K562 (cell line): ENCODE data around the gene NUP35. TPM values are rescaled to one million over a fixed set of nuclear protein-coding genes. Genes with fewer than 3 reads are reported as not detected.

Source experiments
- ATAC-seq: fragments of 200-7000 bp; cut with Tn5 transposase; 3 replicates; pipeline ENCODE4 v1.9.1; 2020; ENCODE audit warnings: moderate library complexity
- Bru-seq: library from RNA; stranded (reverse); fragments of 400-500 nt; gene quantifications from one replicate; lab custom pipeline; 2021; lab: Mats Ljungman, UMichigan
- BruChase-seq, 2 experiments: library from RNA; stranded (reverse); fragments of 400-500 nt; gene quantifications; one replicate each; lab custom pipeline; 2021; lab: Mats Ljungman, UMichigan
- BruUV-seq: library from RNA; stranded (reverse); fragments of 400-500 nt; replicated peaks from 2 replicates; lab custom pipeline; 2021; lab: Mats Ljungman, UMichigan
- CTCF ChIA-PET: fragments of 300-600 bp; formaldehyde crosslinking; extraction: SDS; loops from one replicate; lab custom pipeline; 2021; ENCODE audit warnings: low intra/inter-chr PET ratio; lab: Yijun Ruan, JAX
- POLR2A ChIA-PET: fragments of 300-600, 350-650 bp; sonication (Branson Sonifier 250); formaldehyde crosslinking; extraction: SDS; loops from one replicate; lab custom pipeline; 2021; ENCODE audit warnings: antibody characterized with exemption, inconsistent platforms; lab: Yijun Ruan, JAX
- DNase-seq, 4 experiments: peaks; one replicate each; pipeline versions ENCODE4 v3.0.0 to v3.0.0-alpha.2; 2011 to 2018; ENCODE audit warnings: low spot score in 3 of 4, mixed read lengths in 3 of 4; ENCODE audit errors: extremely low read depth in 1 of 4
- FAIRE-seq: peaks from 2 replicates; lab custom pipeline; 2011; peaks lifted over from hg19 to GRCh38; lab: Jason Lieb, UNC
- H2AFZ ChIP-seq: 2 replicates; pipeline ENCODE4 v1.6.0; 2011; ENCODE audit warnings: low read depth, low read length, control low read depth, inconsistent platforms
- H3K27ac ChIP-seq: fragments of 200-600 bp; 3 replicates; pipeline ENCODE4 v1.8.0; 2011; ENCODE audit warnings: low read depth, mild to moderate bottlenecking, control low read depth, inconsistent platforms, low read length, moderate library complexity, mixed read lengths; ENCODE audit errors: extremely low read depth
- H3K27me3 ChIP-seq, 2 experiments: fragments of 300-600 bp in 1 of 2; 2 replicates in 1 of 2; 3 replicates in 1 of 2; pipeline versions ENCODE4 v1.6.0 to v1.8.0; 2011; ENCODE audit warnings: inconsistent platforms in 2 of 2, low read length in 2 of 2, mild to moderate bottlenecking in 1 of 2, mixed read lengths in 1 of 2, moderate library complexity in 1 of 2; ENCODE audit not compliant: control insufficient read depth in 2 of 2, insufficient read depth in 2 of 2
- H3K36me3 ChIP-seq: fragments of 300-600 bp; 3 replicates; pipeline ENCODE4 v1.8.0; 2011; ENCODE audit warnings: mild to moderate bottlenecking, low read length, inconsistent platforms; ENCODE audit not compliant: control insufficient read depth, insufficient read depth
- H3K4me1 ChIP-seq, 2 experiments: fragments of 200-600 bp in 1 of 2; replicated peaks in 1 of 2; 2 replicates in 1 of 2; 3 replicates in 1 of 2; pipeline versions ENCODE4 v1.5.1 to v1.8.0; 2011; ENCODE audit warnings: inconsistent platforms in 2 of 2, low read length in 2 of 2, mild to moderate bottlenecking in 1 of 2, mixed read lengths in 1 of 2, moderate library complexity in 1 of 2; ENCODE audit not compliant: control insufficient read depth in 2 of 2, insufficient read depth in 2 of 2
- H3K4me2 ChIP-seq: 2 replicates; pipeline ENCODE4 v1.6.1; 2011; ENCODE audit warnings: low read length, control low read depth, inconsistent platforms, mixed read lengths; ENCODE audit not compliant: insufficient read depth
- H3K4me3 ChIP-seq: fragments of 200-600 bp; sonication (generic), shearing (Covaris generic); 2 replicates; pipeline ENCODE4 v1.5.1; 2016; ENCODE audit warnings: control low read depth, inconsistent platforms
- H3K79me2 ChIP-seq: fragments of 200-600 bp; 3 replicates; pipeline ENCODE4 v1.8.0; 2011; ENCODE audit warnings: low read length, inconsistent platforms; ENCODE audit not compliant: control insufficient read depth, insufficient read depth
- H3K9ac ChIP-seq, 2 experiments: 2 replicates each; pipeline versions ENCODE4 v1.6.0 to v1.6.1; 2011; ENCODE audit warnings: low read depth in 2 of 2, low read length in 2 of 2, control low read depth in 1 of 2, inconsistent platforms in 1 of 2, mild to moderate bottlenecking in 1 of 2, mixed read lengths in 1 of 2; ENCODE audit not compliant: insufficient read depth in 1 of 2
- H3K9me1 ChIP-seq: one replicate; pipeline ENCODE4 v1.6.0; 2011; ENCODE audit warnings: inconsistent platforms, mild to moderate bottlenecking, low read length, moderate library complexity; ENCODE audit not compliant: control insufficient read depth, insufficient read depth
- H3K9me3 ChIP-seq: replicated peaks from 2 replicates; pipeline ENCODE4 v1.5.1; 2011; ENCODE audit warnings: low read depth, low read length, inconsistent platforms; ENCODE audit not compliant: control insufficient read depth, insufficient read depth
- H4K20me1 ChIP-seq: replicated peaks from 2 replicates; pipeline ENCODE4 v1.6.1; 2011; ENCODE audit warnings: low read length, inconsistent platforms, mixed read lengths; ENCODE audit not compliant: control insufficient read depth, insufficient read depth
- ETS1 ChIP-seq: conservative IDR thresholded peaks from 2 replicates; pipeline ENCODE4 v1.6.1; 2011; ENCODE audit warnings: low read depth, mild to moderate bottlenecking, low read length; ENCODE audit not compliant: control insufficient read depth
- ILF3 ChIP-seq: fragments of 450-650 bp; IDR thresholded peaks from 2 replicates; pipeline ENCODE4 v1.6.1; 2018; ENCODE audit warnings: antibody characterized with exemption, mild to moderate bottlenecking, moderate library complexity, borderline replicate concordance
- RBM34 ChIP-seq: fragments of 200-400 bp; formaldehyde crosslinking; IDR thresholded peaks from 2 replicates; pipeline ENCODE4 v1.6.1; 2018; ENCODE audit warnings: low read length, borderline replicate concordance; ENCODE audit not compliant: insufficient read depth
- SPI1 ChIP-seq: IDR thresholded peaks from 2 replicates; pipeline ENCODE4 v1.6.1; 2011; ENCODE audit warnings: low read depth, low read length, control low read depth, borderline replicate concordance
- TRIM24 ChIP-seq, 2 experiments: fragments of 450-650 bp; IDR thresholded peaks; 2 replicates each; pipeline ENCODE4 v1.6.1; 2016
- YBX1 ChIP-seq: fragments of 450-650 bp; IDR thresholded peaks from 2 replicates; pipeline ENCODE4 v1.7.1; 2016; ENCODE audit warnings: mild to moderate bottlenecking
- ZBTB1 ChIP-seq: sonication (generic); formaldehyde crosslinking; IDR thresholded peaks from 2 replicates; pipeline ENCODE4 v1.8.1; 2023; ENCODE audit warnings: missing genetic modification reagents, low read depth, mild to moderate bottlenecking, borderline replicate concordance
- ZNF274 ChIP-seq: IDR thresholded peaks from 2 replicates; pipeline ENCODE4 v1.6.1; 2011; ENCODE audit warnings: low read depth, mild to moderate bottlenecking, low read length, moderate library complexity, borderline replicate concordance
- ZNF354B ChIP-seq: fragments of 250-450 bp; sonication (Bioruptor Pico); IDR thresholded peaks from 2 replicates; pipeline ENCODE4 v1.4.0; 2020
- WGBS: fragments of 100-300 bp; shearing (Covaris generic); methylation state at CpG from one replicate; pipeline ENCODE4 v1.1.6; 2016; ENCODE audit warnings: low coverage, mixed read lengths; ENCODE audit not compliant: insufficient coverage; ENCODE audit errors: missing lambda C conversion rate; 5-methylcytosine and 5-hydroxymethylcytosine counted together
- in situ Hi-C: fragments of 300-500 bp; cut with MboI; formaldehyde crosslinking; loops from 4 replicates; pipeline ENCODE4 v1.15.0; 2018; ENCODE audit warnings: inconsistent platforms, mixed read lengths
- intact Hi-C: fragments of 100-400 bp; cut with micrococcal nuclease; formaldehyde crosslinking; loops from 2 replicates; pipeline ENCODE4 v1.14.2; 2022
- long read RNA-seq, 3 experiments: library from polyadenylated mRNA in 2 of 3; library from RNA in 1 of 3; unstranded in 2 of 3; stranded (forward) in 1 of 3; transcript quantifications; one replicate each; pipeline ENCODE4 v2.0.0, GENCODE V29; 2019 to 2022
- polyA minus RNA-seq, 3 experiments: library from RNA; depleted of rRNA, polyadenylated mRNA; stranded (reverse); fragments of >200 nt; gene quantifications; 2 replicates each; pipeline ENCODE4 v1.2.3, GENCODE V29; 2011
- polyA plus RNA-seq, 8 experiments: library from polyadenylated mRNA; depleted of rRNA in 4 of 8; stranded (reverse) in 5 of 8; unstranded in 3 of 8; fragments of >200 nt; fragmentation: Nextera tagmentation in 2 of 8; fragmentation: Illumina TruSeq in 1 of 8; extraction: Ambion mirVana in 2 of 8; extraction: Trizol in 1 of 8; gene quantifications; 2 replicates each; pipeline versions ENCODE4 v1.2.1 to v1.2.3, GENCODE V29; 2011 to 2014; ENCODE audit warnings: inconsistent platforms in 1 of 8, missing spikeins in 1 of 8
- total RNA-seq, 7 experiments: library from RNA; depleted of rRNA in 6 of 7; stranded (reverse); fragments of >200 nt in 6 of 7; fragmentation: Illumina TruSeq in 2 of 7; extraction: Trizol in 2 of 7; gene quantifications; 2 replicates each; pipeline versions ENCODE4 v1.2.1 to v1.2.3, GENCODE V29; 2011 to 2021; ENCODE audit warnings: low replicate concordance in 1 of 7
- TF ChIP-seq, protein P1 (sequence below): fragments of 250-450 bp; sonication (Bioruptor Pico); IDR thresholded peaks from 2 replicates; pipeline ENCODE4 v1.8.0; 2021; ENCODE audit warnings: mild to moderate bottlenecking, moderate library complexity
- TF ChIP-seq, protein P2 (sequence below): sonication (generic); formaldehyde crosslinking; IDR thresholded peaks from 2 replicates; pipeline ENCODE4 v1.8.0; 2022; ENCODE audit warnings: mild to moderate bottlenecking, low read depth, missing genetic modification reagents

Gene NUP35
- 79.4 and 89.0 TPM in 2 replicates for total RNA-seq (2011; cell fraction: chromatin; rRNA removed; ENCODE audit: low replicate concordance)
- 48.5 and 56.7 TPM in 2 replicates for total RNA-seq (2011; cell fraction: nucleolus; rRNA removed)
- 55.7 and 81.4 TPM in 2 replicates for total RNA-seq (2011; cell fraction: nucleoplasm; rRNA removed)
- total RNA-seq (2014; rRNA removed): 24.5 and 26.2 TPM in 2 replicates
- 61.1 and 70.5 TPM in 2 replicates for total RNA-seq (2014; rRNA removed; fragmentation: Illumina TruSeq; extraction: Trizol)
- 53.8 and 54.4 TPM in 2 replicates for total RNA-seq (2015; rRNA removed; fragmentation: Illumina TruSeq; extraction: Trizol)
- 38.5 and 46.8 TPM in 2 replicates for total RNA-seq (2021)
- 40.1 and 51.1 TPM in 2 replicates for polyA plus RNA-seq (2011; rRNA removed)
- 19.4 and 22.3 TPM in 2 replicates for polyA plus RNA-seq (2011; cell fraction: cytosol; rRNA removed)
- 39.0 and 39.6 TPM in 2 replicates for polyA plus RNA-seq (2011; cell fraction: nucleus; rRNA removed)
- polyA plus RNA-seq (2012): 19.6 and 24.1 TPM in 2 replicates
- polyA plus RNA-seq (2014; fragmentation: Illumina TruSeq; extraction: Trizol): 39.2 and 43.7 TPM in 2 replicates
- 10 to 100 TPM; 71.0 to 78.2 TPM for polyA plus RNA-seq (2014; fragmentation: Nextera tagmentation; extraction: Ambion mirVana)
- 29.6 and 34.2 TPM in 2 replicates for polyA plus RNA-seq (2014; rRNA removed)
- polyA minus RNA-seq (2011; rRNA and poly(A)+ RNA removed): 57.8 and 64.5 TPM in 2 replicates
- 19.7 and 22.8 TPM in 2 replicates for polyA minus RNA-seq (2011; cell fraction: cytosol; rRNA and poly(A)+ RNA removed)
- 54.1 and 81.1 TPM in 2 replicates for polyA minus RNA-seq (2011; cell fraction: nucleus; rRNA and poly(A)+ RNA removed)
- Bru-seq, nascent RNA: percentile 93 among the genes with signal in this experiment
- BruChase-seq, experiment 1, labeled RNA remaining after a 2-hour chase: percentile 95 among the genes with signal in this experiment
- percentile 95 among the genes with signal in this experiment for BruChase-seq, experiment 2, labeled RNA remaining after a 6-hour chase
- long read RNA-seq, experiment 1, transcript NUP35-201 (9 exons, 1,633 nt): major isoform, 77 of 110 reads
- long read RNA-seq, experiment 1, partial matches to known transcripts: 7 of 110 reads
- long read RNA-seq, experiment 1, other reads (novel, unspliced or antisense): 26 of 110 reads
- long read RNA-seq, experiment 2, transcript NUP35-201 (9 exons, 1,633 nt): major isoform, 11 of 25 reads
- long read RNA-seq, experiment 2, partial matches to known transcripts: 3 of 25 reads
- long read RNA-seq, experiment 2, other reads (novel, unspliced or antisense): 10 of 25 reads
- long read RNA-seq, experiment 3, transcript NUP35-201 (9 exons, 1,633 nt): major isoform, 36 of 41 reads
- long read RNA-seq, experiment 3, partial matches to known transcripts: 1 of 41 reads
- long read RNA-seq, experiment 3, other reads (novel, unspliced or antisense): 2 of 41 reads

DNA sequence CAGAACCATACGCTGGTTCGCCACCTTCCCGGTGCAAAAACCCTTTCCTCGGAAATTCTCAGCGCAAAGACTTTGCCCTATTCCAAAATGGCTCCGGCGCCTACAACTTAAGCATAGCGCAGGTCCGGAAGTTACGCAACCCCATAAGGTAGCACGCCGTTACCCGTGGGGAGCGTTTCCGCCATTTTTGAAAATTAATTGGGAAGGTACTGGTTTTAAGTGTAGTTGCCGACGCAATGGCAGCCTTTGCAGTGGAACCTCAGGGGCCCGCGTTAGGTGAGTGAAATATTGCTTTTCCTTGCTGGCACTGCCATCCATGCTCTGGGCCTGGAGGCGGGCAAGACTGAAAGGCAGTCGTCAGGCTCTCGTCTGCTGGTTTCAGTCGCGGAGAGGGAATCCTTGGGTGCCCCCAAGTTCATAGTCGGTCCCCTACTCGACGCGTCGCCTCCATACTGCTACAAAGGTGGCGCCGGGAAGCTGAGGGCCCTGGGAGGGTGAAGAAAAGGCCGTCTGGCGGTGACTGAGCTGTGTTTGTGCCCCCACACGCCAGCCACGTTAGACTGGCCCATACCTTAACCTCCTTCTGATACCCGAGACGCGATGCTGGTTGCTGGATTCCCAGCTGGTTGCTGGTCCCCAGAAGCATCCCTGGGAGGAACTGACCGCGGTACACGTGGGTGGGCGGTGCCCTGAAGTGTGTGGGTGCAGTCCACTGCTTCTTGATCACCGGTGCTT lies at the start of gene NUP35:
NUP35 (plus strand) TSS at position 222 of the 735 bp plus-strand sequence; CDS start at position 237, 15 bp downstream.
- under 1% methylated on average over 43 of the region's 43 CpGs for WGBS
- Histone ChIP-seq H3K9me1 (no peaks in the 10 kb centered on the region), H3K9ac (peak within 1 kb of the TSS; percentile 88 to 98), H3K4me2 (peak within 1 kb of the TSS; percentile 91), H3K4me1 (peaks cover 6 to 9% of the 10 kb centered on the region in 2 experiments; a peak in 2 of 5 replicates), H3K9me3 (no peaks in the 10 kb centered on the region), H2AFZ (peak within 1 kb of the TSS; percentile 97), H3K36me3 (peaks cover 14% of the 10 kb centered on the region), H4K20me1 (no peaks in the 10 kb centered on the region; the same call in 1 of the 2 replicates), H3K79me2 (peaks cover 52% of the 10 kb centered on the region), H3K4me3 (peak within 1 kb of the TSS; percentile 54), H3K27me3 (no peaks in the 10 kb centered on the region), H3K27ac (peak within 1 kb of the TSS; percentile 89)
- DNase-seq (peak; percentile 80 to 95 (median 84)), ATAC-seq (peak; percentile 90), FAIRE-seq (peak; percentile 95)
- intact Hi-C loops: loop anchor here (1.0 to 2.0 kb wide), 2 partner anchors 46 to 88 kb away; partner anchors contain the start of gene DUSP19
- CTCF ChIA-PET: no interaction called here
- in situ Hi-C loops: no loop called here
- BruUV-seq: TSS peak; percentile 70
- POLR2A ChIA-PET: interaction anchor here (0.7 to 4.3 kb wide), 11 partner anchors 10 to 114 kb away, joined by 3 to 31 read pairs (median 4); partner anchors contain the start of gene DUSP19
- TF ChIP-seq YBX1 (no peak), SPI1 (peak; percentile 98), TRIM24 (IDR thresholded peaks at IDR 0.05) (no peak; a peak in 3 of 4 replicates), ZNF354B (CRISPR knock-in tag) (no peak), ETS1 (peak; percentile 86), ZNF274 (no peak), ILF3 (no peak), RBM34 (no peak), ZBTB1 (CRISPR knock-in tag) (peak; percentile 23; the same call in 1 of the 2 replicates)
- TF ChIP-seq, protein P1, sequence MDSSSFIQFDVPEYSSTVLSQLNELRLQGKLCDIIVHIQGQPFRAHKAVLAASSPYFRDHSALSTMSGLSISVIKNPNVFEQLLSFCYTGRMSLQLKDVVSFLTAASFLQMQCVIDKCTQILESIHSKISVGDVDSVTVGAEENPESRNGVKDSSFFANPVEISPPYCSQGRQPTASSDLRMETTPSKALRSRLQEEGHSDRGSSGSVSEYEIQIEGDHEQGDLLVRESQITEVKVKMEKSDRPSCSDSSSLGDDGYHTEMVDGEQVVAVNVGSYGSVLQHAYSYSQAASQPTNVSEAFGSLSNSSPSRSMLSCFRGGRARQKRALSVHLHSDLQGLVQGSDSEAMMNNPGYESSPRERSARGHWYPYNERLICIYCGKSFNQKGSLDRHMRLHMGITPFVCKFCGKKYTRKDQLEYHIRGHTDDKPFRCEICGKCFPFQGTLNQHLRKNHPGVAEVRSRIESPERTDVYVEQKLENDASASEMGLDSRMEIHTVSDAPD (CRISPR knock-in tag): no peak
- TF ChIP-seq, protein P2, sequence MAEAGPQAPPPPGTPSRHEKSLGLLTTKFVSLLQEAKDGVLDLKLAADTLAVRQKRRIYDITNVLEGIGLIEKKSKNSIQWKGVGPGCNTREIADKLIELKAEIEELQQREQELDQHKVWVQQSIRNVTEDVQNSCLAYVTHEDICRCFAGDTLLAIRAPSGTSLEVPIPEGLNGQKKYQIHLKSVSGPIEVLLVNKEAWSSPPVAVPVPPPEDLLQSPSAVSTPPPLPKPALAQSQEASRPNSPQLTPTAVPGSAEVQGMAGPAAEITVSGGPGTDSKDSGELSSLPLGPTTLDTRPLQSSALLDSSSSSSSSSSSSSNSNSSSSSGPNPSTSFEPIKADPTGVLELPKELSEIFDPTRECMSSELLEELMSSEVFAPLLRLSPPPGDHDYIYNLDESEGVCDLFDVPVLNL: no peak; the same call in 1 of the 2 replicates
